CD4-positive, CD25-positive, alpha-beta regulatory T cell (primary cell): ENCODE data around the gene GLRA2. TPM values are rescaled to one million over a fixed set of nuclear protein-coding genes. Genes with fewer than 3 reads are reported as not detected.

Source experiments
- ATAC-seq, 2 donors: fragments of 150-1000 bp; cut with Tn5 transposase; one replicate each; pipeline ENCODE4 v1.10.0; 2021; ENCODE audit warnings: low read depth in 2 of 2, moderate number of reproducible peaks in 2 of 2, moderate library complexity in 1 of 2
- DNase-seq, 3 donors: peaks; one replicate each; pipeline versions ENCODE4 v3.0.0 to v3.0.0-alpha.2; 2012 to 2022; ENCODE audit warnings: mixed read lengths in 1 of 3
- H3K27ac ChIP-seq: one replicate; pipeline ENCODE4 v1.7.0; 2013; ENCODE audit warnings: mild to moderate bottlenecking, low read length; ENCODE audit not compliant: insufficient read depth, poor library complexity, severe bottlenecking
- H3K27me3 ChIP-seq: one replicate; pipeline ENCODE4 v1.7.0; 2013; ENCODE audit warnings: low read length; ENCODE audit not compliant: control insufficient read depth, insufficient read depth
- H3K36me3 ChIP-seq: one replicate; pipeline ENCODE4 v1.7.0; 2013; ENCODE audit warnings: mild to moderate bottlenecking, low read length, moderate library complexity; ENCODE audit not compliant: control insufficient read depth, insufficient read depth
- H3K4me1 ChIP-seq: 2 replicates; pipeline ENCODE4 v1.7.0; 2013; ENCODE audit warnings: mild to moderate bottlenecking, low read length; ENCODE audit not compliant: insufficient read depth, control insufficient read depth, poor library complexity, severe bottlenecking
- H3K4me3 ChIP-seq: one replicate; pipeline ENCODE4 v1.7.0; 2013; ENCODE audit warnings: low read depth, mild to moderate bottlenecking, low read length, moderate library complexity
- H3K9me3 ChIP-seq, 2 experiments: 1 replicate in 1 of 2; 2 replicates in 1 of 2; pipeline ENCODE4 v1.7.0; 2013; ENCODE audit warnings: low read length in 2 of 2, mild to moderate bottlenecking in 1 of 2, moderate library complexity in 1 of 2; ENCODE audit not compliant: control insufficient read depth in 2 of 2
- H3K27ac Mint-ChIP-seq, 3 donors: one replicate each; pipeline ENCODE4 v1.8.0; 2020 to 2022; ENCODE audit warnings: mild to moderate bottlenecking in 3 of 3, mixed read lengths in 3 of 3, moderate library complexity in 2 of 3
- H3K27me3 Mint-ChIP-seq: one replicate; pipeline ENCODE4 v1.8.0; 2022; ENCODE audit warnings: mild to moderate bottlenecking, mixed read lengths
- H3K36me3 Mint-ChIP-seq: one replicate; pipeline ENCODE4 v1.8.0; 2020; ENCODE audit warnings: mixed read lengths
- H3K4me1 Mint-ChIP-seq, 4 donors: one replicate each; pipeline ENCODE4 v1.8.0; 2020 to 2022; ENCODE audit warnings: mixed read lengths in 4 of 4, mild to moderate bottlenecking in 1 of 4
- H3K4me3 Mint-ChIP-seq, 4 donors: one replicate each; pipeline ENCODE4 v1.8.0; 2020 to 2022; ENCODE audit warnings: mild to moderate bottlenecking in 4 of 4, mixed read lengths in 4 of 4, moderate library complexity in 3 of 4
- H3K9me3 Mint-ChIP-seq, 7 donors: one replicate each; pipeline ENCODE4 v1.8.0; 2020 to 2022; ENCODE audit warnings: mixed read lengths in 7 of 7, mild to moderate bottlenecking in 3 of 7, moderate library complexity in 2 of 7
- polyA plus RNA-seq, 4 donors: library from polyadenylated mRNA; unstranded; fragments of 300-500 nt; fragmentation: Illumina TruSeq; gene quantifications; one replicate each; pipeline ENCODE4 v1.2.3, GENCODE V29; 2021
- total RNA-seq: library from RNA; stranded (reverse); gene quantifications from one replicate; pipeline ENCODE4 v1.2.3, GENCODE V29; 2022

Gene GLRA2
- total and polyA plus RNA-seq, 5 donors from 2014 or later: not detected

DNA sequence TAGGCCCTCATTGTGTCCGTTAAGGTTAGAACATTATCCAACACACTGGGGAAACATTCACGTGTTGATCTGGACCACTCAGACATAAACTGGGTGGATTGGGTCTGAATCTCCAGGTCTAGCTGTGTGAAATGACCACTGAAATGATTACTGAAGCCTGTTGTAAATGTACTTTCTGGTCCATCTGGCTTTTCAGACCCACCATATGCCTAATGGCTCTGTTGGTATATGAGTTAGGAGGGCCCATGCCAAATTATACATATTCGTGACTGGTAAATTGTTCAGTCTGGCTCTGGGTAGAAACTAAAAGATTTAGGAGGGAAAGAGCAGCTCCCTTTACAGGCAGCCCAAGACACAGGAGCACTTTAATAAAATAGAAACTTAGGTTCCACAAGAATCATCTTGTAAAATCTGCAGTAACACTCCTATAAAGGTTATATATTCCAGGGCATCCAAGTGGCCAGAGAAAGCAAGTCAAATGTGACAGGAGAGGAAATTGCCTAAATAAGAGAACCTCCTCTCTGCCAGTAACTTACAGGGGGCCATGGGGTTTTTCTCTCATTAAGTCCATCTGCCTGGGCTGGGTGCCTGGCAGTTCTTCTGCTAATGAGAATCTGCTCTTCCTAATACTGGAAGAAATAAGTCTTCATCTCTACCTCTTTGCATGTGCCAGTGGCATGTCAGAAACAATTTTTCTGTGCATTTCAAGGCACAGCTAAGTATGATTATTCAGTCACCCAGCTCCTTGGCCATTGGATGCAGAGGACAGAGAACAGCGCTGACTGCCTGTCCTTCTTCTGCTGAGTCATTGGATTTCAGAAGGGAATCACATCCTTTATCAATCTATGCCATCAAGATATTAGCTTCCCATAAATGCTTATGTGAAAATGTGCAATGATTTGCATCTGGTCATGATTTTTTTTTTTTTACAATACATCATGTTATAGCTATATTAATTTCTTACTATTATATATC is 112.6 kb downstream of the GLRA2 start:
- ATAC-seq (no peak), DNase-seq (no peak)
- Histone ChIP-seq H3K27me3 (no peaks in the 10 kb centered on the region), H3K9me3 (no peaks in the 10 kb centered on the region), H3K27ac (no peak overlapping the region), H3K4me1 (no peaks in the 10 kb centered on the region), H3K36me3 (no peaks in the 10 kb centered on the region), H3K4me3 (no peak overlapping the region)
- Mint-ChIP-seq H3K27me3 (no peaks in the 10 kb centered on the region), H3K9me3 (peaks cover 0 to 3% (median 0%) of the 10 kb centered on the region in 7 donors), H3K4me1 (no peaks in the 10 kb centered on the region), H3K4me3 (no peak overlapping the region), H3K36me3 (no peaks in the 10 kb centered on the region), H3K27ac (no peak overlapping the region)

DNA sequence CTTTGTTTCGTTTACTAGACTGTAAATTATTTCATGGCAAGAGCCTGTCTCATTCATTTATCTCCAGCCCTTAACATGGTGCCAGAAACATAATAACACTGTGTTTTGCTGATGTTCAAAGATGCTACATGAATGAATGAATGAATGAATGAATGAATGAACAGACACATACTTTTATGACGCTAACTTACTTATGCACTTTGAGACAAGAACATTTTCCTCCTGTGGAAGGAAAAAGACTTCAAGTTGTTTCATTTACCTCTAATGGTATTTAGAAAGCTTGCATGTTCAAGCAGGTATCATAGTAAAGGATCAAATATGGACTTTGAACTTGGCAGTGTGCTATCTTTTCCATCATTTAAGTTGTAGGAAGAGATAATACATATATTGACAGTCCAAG is 131.6 kb downstream of the GLRA2 start:
- ATAC-seq (no peak), DNase-seq (no peak)
- H3K36me3 ChIP-seq: no peaks in the 10 kb centered on the region
- H3K4me1 ChIP-seq: no peaks in the 10 kb centered on the region
- no peaks in the 10 kb centered on the region for H3K27me3 ChIP-seq
- H3K4me1 Mint-ChIP-seq: no peaks in the 10 kb centered on the region
- H3K27me3 Mint-ChIP-seq: no peaks in the 10 kb centered on the region
- H3K9me3 ChIP-seq: no peaks in the 10 kb centered on the region
- no peak overlapping the region for H3K4me3 Mint-ChIP-seq
- H3K4me3 ChIP-seq: no peak overlapping the region
- peaks cover 0 to 3% (median 0%) of the 10 kb centered on the region in 7 donors for H3K9me3 Mint-ChIP-seq
- H3K27ac Mint-ChIP-seq: no peak overlapping the region
- no peak overlapping the region for H3K27ac ChIP-seq
- no peaks in the 10 kb centered on the region for H3K36me3 Mint-ChIP-seq

DNA sequence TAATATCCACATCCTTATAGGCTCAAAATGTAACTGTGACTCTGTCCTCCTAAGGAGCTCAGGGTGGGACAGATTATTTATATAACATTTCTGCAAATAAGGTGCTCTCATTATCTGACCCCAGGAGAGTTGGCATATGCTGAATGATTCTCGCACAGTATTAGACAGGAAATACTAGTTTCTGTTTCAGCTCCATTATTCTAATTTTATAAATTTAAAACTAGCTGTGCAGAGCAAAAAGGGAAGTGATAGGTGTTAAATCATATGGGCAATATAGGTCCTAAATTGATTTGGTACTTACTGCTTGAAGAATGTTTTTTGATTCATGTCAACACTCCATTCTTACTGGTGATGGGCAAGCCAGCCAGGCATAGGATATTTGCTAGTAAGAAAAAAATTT is 141.5 kb downstream of the GLRA2 start:
- no peak overlapping the region for H3K27ac ChIP-seq
- H3K4me1 ChIP-seq: no peaks in the 10 kb centered on the region
- no peak overlapping the region for H3K4me3 ChIP-seq
- no peaks in the 10 kb centered on the region for H3K27me3 ChIP-seq
- Mint-ChIP-seq H3K4me3 (no peak overlapping the region), H3K36me3 (no peaks in the 10 kb centered on the region), H3K9me3 (peaks cover 0 to 2% (median 0%) of the 10 kb centered on the region in 7 donors), H3K4me1 (no peaks in the 10 kb centered on the region), H3K27me3 (peaks cover 4% of the 10 kb centered on the region), H3K27ac (no peak overlapping the region)
- H3K9me3 ChIP-seq: no peaks in the 10 kb centered on the region
- ATAC-seq (no peak), DNase-seq (no peak)
- no peaks in the 10 kb centered on the region for H3K36me3 ChIP-seq

DNA sequence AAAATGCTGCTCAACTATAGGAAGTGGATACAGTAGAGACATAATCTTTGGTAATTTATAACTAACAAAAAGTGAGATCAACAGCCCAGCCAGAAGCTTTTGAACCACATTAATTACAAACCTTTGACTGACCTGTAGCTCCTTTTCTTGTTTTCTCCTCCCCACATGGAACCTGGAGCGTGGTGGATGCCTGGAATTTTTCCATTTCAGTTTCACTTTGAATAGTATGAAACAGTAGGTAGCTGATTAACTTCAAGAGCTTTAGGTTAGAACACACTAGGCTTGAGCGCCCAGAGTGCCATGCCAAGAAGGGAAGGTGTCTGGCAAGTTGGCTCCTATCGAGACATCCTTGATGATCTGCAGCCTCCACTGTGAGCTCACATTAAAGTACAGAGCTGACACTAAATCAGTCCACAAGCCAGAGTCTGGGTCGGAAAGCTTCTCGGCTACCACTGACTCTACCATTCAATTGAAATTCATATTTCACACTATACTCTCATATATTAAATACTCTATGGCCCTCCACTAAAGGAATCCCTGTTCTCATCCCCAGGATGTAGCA is 143.4 kb downstream of the GLRA2 start:
- Mint-ChIP-seq H3K27ac (no peak overlapping the region), H3K9me3 (peaks cover 0 to 2% (median 0%) of the 10 kb centered on the region in 7 donors), H3K27me3 (peaks cover 4% of the 10 kb centered on the region), H3K36me3 (no peaks in the 10 kb centered on the region), H3K4me3 (no peak overlapping the region), H3K4me1 (no peaks in the 10 kb centered on the region)
- Histone ChIP-seq H3K36me3 (no peaks in the 10 kb centered on the region), H3K27ac (no peak overlapping the region), H3K9me3 (no peaks in the 10 kb centered on the region), H3K4me3 (no peak overlapping the region), H3K27me3 (no peaks in the 10 kb centered on the region), H3K4me1 (no peaks in the 10 kb centered on the region)
- no peak for DNase-seq
- no peak for ATAC-seq

DNA sequence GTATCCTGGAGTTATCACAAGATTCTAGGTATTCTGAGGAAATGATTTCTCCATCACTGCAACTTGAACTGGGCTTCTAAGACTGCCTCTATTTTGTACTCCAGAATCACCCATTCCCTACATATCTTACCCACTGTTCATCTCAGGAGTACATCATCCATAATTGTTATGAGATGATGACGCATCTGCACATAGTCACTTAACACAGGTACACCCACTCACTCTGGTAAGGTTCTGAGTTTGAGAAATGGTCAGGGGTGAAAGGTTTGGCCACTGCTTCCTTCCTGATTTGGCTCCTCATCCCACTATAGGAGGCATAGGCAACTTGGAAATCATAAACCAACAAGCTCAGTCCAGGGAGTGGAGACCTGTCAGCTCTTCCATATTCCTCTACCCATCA is 143.9 kb downstream of the GLRA2 start:
- Histone ChIP-seq H3K9me3 (no peaks in the 10 kb centered on the region), H3K36me3 (no peaks in the 10 kb centered on the region), H3K27me3 (no peaks in the 10 kb centered on the region), H3K4me3 (no peak overlapping the region), H3K27ac (no peak overlapping the region), H3K4me1 (no peaks in the 10 kb centered on the region)
- Mint-ChIP-seq H3K27ac (no peak overlapping the region), H3K36me3 (no peaks in the 10 kb centered on the region), H3K4me1 (no peaks in the 10 kb centered on the region), H3K4me3 (no peak overlapping the region), H3K27me3 (peaks cover 4% of the 10 kb centered on the region), H3K9me3 (peaks cover 0 to 2% (median 0%) of the 10 kb centered on the region in 7 donors)
- ATAC-seq (no peak), DNase-seq (no peak)

- Mint-ChIP-seq H3K4me1 (no peaks in the 10 kb centered on the region), H3K27ac (no peak overlapping the region), H3K4me3 (no peak overlapping the region), H3K9me3 (peaks cover 0 to 1% (median 0%) of the 10 kb centered on the region in 7 donors), H3K27me3 (peaks cover 4% of the 10 kb centered on the region), H3K36me3 (no peaks in the 10 kb centered on the region)
- DNase-seq: no peak
- Histone ChIP-seq H3K9me3 (no peaks in the 10 kb centered on the region), H3K36me3 (no peaks in the 10 kb centered on the region), H3K4me1 (no peaks in the 10 kb centered on the region), H3K27ac (no peak overlapping the region), H3K4me3 (no peak overlapping the region), H3K27me3 (no peaks in the 10 kb centered on the region)
- no peak for ATAC-seq
These were observed 144.4 kb downstream of the GLRA2 start for GRCh38 chrX:14673764-14674163.

- Mint-ChIP-seq H3K36me3 (no peaks in the 10 kb centered on the region), H3K9me3 (peaks cover 0 to 3% (median 1%) of the 10 kb centered on the region in 7 donors), H3K27me3 (peaks cover 4% of the 10 kb centered on the region), H3K27ac (no peak overlapping the region), H3K4me1 (no peaks in the 10 kb centered on the region), H3K4me3 (no peak overlapping the region)
- no peak for DNase-seq
- H3K9me3 ChIP-seq: no peaks in the 10 kb centered on the region
- no peaks in the 10 kb centered on the region for H3K36me3 ChIP-seq
- ATAC-seq: no peak
- H3K4me1 ChIP-seq: no peaks in the 10 kb centered on the region
- H3K27ac ChIP-seq: no peak overlapping the region
- H3K4me3 ChIP-seq: no peak overlapping the region
- H3K27me3 ChIP-seq: no peaks in the 10 kb centered on the region
These were observed 146.2 kb downstream of the GLRA2 start for GRCh38 chrX:14675500-14675899.
